Measurements from ENCODE around the gene GRIK3.

GRCh38 chr1:36919491-36920145, 114.7 kb downstream of the GRIK3 start:
- TF ChIP-seq, protein P1, sequence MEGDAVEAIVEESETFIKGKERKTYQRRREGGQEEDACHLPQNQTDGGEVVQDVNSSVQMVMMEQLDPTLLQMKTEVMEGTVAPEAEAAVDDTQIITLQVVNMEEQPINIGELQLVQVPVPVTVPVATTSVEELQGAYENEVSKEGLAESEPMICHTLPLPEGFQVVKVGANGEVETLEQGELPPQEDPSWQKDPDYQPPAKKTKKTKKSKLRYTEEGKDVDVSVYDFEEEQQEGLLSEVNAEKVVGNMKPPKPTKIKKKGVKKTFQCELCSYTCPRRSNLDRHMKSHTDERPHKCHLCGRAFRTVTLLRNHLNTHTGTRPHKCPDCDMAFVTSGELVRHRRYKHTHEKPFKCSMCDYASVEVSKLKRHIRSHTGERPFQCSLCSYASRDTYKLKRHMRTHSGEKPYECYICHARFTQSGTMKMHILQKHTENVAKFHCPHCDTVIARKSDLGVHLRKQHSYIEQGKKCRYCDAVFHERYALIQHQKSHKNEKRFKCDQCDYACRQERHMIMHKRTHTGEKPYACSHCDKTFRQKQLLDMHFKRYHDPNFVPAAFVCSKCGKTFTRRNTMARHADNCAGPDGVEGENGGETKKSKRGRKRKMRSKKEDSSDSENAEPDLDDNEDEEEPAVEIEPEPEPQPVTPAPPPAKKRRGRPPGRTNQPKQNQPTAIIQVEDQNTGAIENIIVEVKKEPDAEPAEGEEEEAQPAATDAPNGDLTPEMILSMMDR (IDR thresholded peaks at IDR 0.05): no peak
- no peak for TF ChIP-seq POLR2A (IDR thresholded peaks at IDR 0.05)
